RWPE2 (cell line): ENCODE measurements around the gene PDE11A.

Experiments
- ATAC-seq: fragments of 200-7000 bp; cut with Tn5 transposase; 3 replicates; pipeline ENCODE4 v1.9.1; 2021; ENCODE audit warnings: low read depth
- DNase-seq: peaks from one replicate; pipeline ENCODE4 v3.0.0-alpha.2; 2020; ENCODE audit warnings: low spot score
- H3K27ac ChIP-seq: fragments of 450-650 bp; 2 replicates; pipeline ENCODE4 v1.5.1; 2017; ENCODE audit warnings: mild to moderate bottlenecking; ENCODE audit not compliant: poor library complexity, severe bottlenecking
- H3K27me3 ChIP-seq: fragments of 250-450 bp; sonication (Bioruptor Pico); 2 replicates; pipeline ENCODE4 v1.5.1; 2021; ENCODE audit warnings: mild to moderate bottlenecking, moderate library complexity; ENCODE audit not compliant: insufficient read depth, poor library complexity, severe bottlenecking
- H3K36me3 ChIP-seq: fragments of 250-450 bp; sonication (Bioruptor Pico); 2 replicates; pipeline ENCODE4 v1.5.1; 2020; ENCODE audit warnings: low read depth, mild to moderate bottlenecking, moderate library complexity
- H3K4me1 ChIP-seq: fragments of 250-450 bp; sonication (Bioruptor Pico); 2 replicates; pipeline ENCODE4 v1.5.1; 2021; ENCODE audit warnings: mild to moderate bottlenecking, moderate library complexity; ENCODE audit not compliant: insufficient read depth, poor library complexity, severe bottlenecking
- H3K4me3 ChIP-seq: fragments of 250-450 bp; sonication (Bioruptor Pico); 2 replicates; pipeline ENCODE4 v1.5.1; 2021; ENCODE audit warnings: mild to moderate bottlenecking, moderate library complexity; ENCODE audit not compliant: severe bottlenecking
- H3K9me3 ChIP-seq: fragments of 250-450 bp; sonication (Bioruptor Pico); 2 replicates; pipeline ENCODE4 v1.5.1; 2021; ENCODE audit warnings: mild to moderate bottlenecking, moderate library complexity; ENCODE audit not compliant: severe bottlenecking
- CTCF ChIP-seq: fragments of 450-650 bp; IDR thresholded peaks from one replicate; pipeline ENCODE4 v1.5.1; 2017; ENCODE audit warnings: mild to moderate bottlenecking, moderate library complexity; ENCODE audit not compliant: poor library complexity, severe bottlenecking

Gene PDE11A

GRCh38 chr2:177742851-177743250 is 329.7 kb downstream of the PDE11A start:
- no peaks in the 10 kb centered on the region for H3K36me3 ChIP-seq
- H3K4me1 ChIP-seq = no peaks in the 10 kb centered on the region
- H3K9me3 ChIP-seq = no peaks in the 10 kb centered on the region
- no peak overlapping the region for H3K4me3 ChIP-seq
- H3K27ac ChIP-seq = no peak overlapping the region
- DNase-seq (no peak), ATAC-seq (no peak)
- TF ChIP-seq CTCF = no peak
- H3K27me3 ChIP-seq = no peaks in the 10 kb centered on the region

DNA sequence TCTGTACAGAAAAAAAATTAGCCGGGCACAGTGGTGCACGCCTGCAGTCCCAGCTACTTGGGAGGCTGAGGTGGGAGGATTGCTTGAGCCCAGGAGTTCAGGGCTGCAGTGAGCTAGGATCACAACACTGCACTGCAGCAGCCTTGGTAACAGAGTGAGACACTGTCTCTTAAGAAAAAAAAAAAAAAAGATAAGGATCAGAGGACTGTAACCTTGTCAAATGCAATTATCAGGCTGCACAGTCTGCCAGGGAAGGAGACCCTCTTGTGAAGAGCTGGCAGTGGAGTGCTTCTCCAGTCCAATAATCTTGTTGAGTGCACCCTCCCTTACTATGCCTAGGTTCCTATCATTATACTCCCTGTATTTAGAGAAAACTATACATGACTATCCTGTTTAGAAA is 330.7 kb downstream of the PDE11A start:
- H3K36me3 ChIP-seq = no peaks in the 10 kb centered on the region
- H3K27ac ChIP-seq = no peak overlapping the region
- no peaks in the 10 kb centered on the region for H3K9me3 ChIP-seq
- no peak for TF ChIP-seq CTCF
- H3K4me1 ChIP-seq = no peaks in the 10 kb centered on the region
- ATAC-seq = no peak
- H3K4me3 ChIP-seq = no peak overlapping the region
- H3K27me3 ChIP-seq = no peaks in the 10 kb centered on the region
- no peak for DNase-seq

- Histone ChIP-seq H3K4me1 (no peaks in the 10 kb centered on the region), H3K27me3 (no peaks in the 10 kb centered on the region), H3K36me3 (no peaks in the 10 kb centered on the region), H3K27ac (no peak overlapping the region), H3K9me3 (no peaks in the 10 kb centered on the region), H3K4me3 (no peak overlapping the region)
- no peak for TF ChIP-seq CTCF
- DNase-seq = no peak
- no peak for ATAC-seq
Observed at GRCh38 chr2:177740700-177741099, 331.9 kb downstream of the PDE11A start.

- Histone ChIP-seq H3K4me3 (no peak overlapping the region), H3K4me1 (no peaks in the 10 kb centered on the region), H3K27ac (no peak overlapping the region), H3K27me3 (no peaks in the 10 kb centered on the region), H3K36me3 (no peaks in the 10 kb centered on the region), H3K9me3 (no peaks in the 10 kb centered on the region)
- ATAC-seq = no peak
- no peak for DNase-seq
- no peak for TF ChIP-seq CTCF
Observed at GRCh38 chr2:177738461-177739235, 333.9 kb downstream of the PDE11A start.

- DNase-seq = no peak
- H3K4me1 ChIP-seq = no peaks in the 10 kb centered on the region
- no peak overlapping the region for H3K27ac ChIP-seq
- TF ChIP-seq CTCF = no peak
- no peak for ATAC-seq
- no peaks in the 10 kb centered on the region for H3K9me3 ChIP-seq
- no peaks in the 10 kb centered on the region for H3K36me3 ChIP-seq
- no peaks in the 10 kb centered on the region for H3K27me3 ChIP-seq
- no peak overlapping the region for H3K4me3 ChIP-seq
Observed at GRCh38 chr2:177735318-177735803, 337.2 kb downstream of the PDE11A start.
